Sigmoid colon (tissue), 7 donors: ENCODE results near the gene ACSL6. TPM values are rescaled to one million over a fixed set of nuclear protein-coding genes. Genes with fewer than 3 reads are reported as not detected.

Source experiments
- DNase-seq: peaks from one replicate; pipeline ENCODE4 v3.0.0-alpha.2; 2019
- H3K27ac ChIP-seq, 4 donors: fragments of 200-600 bp; sonication (generic); one replicate each; pipeline ENCODE4 v1.5.1; 2016 to 2019; ENCODE audit warnings: mild to moderate bottlenecking in 1 of 4
- H3K27me3 ChIP-seq, 3 donors: fragments of 200-600 bp; sonication (generic); one replicate each; pipeline ENCODE4 v1.5.1; 2019; ENCODE audit warnings: mild to moderate bottlenecking in 1 of 3
- H3K36me3 ChIP-seq, 4 donors: fragments of 200-600 bp; sonication (generic); one replicate each; pipeline ENCODE4 v1.5.1; 2016 to 2019
- H3K4me1 ChIP-seq, 4 donors: fragments of 200-600 bp; sonication (generic); one replicate each; pipeline ENCODE4 v1.5.1; 2017 to 2019
- H3K4me3 ChIP-seq, 4 donors: fragments of 200-600 bp; sonication (generic); one replicate each; pipeline ENCODE4 v1.5.1; 2017 to 2019; ENCODE audit warnings: mild to moderate bottlenecking in 2 of 4, moderate library complexity in 1 of 4
- H3K9me3 ChIP-seq, 4 donors: fragments of 200-600 bp in 3 of 4; sonication (generic) in 3 of 4; one replicate each; pipeline versions ENCODE4 v1.5.1 to v1.6.1; 2013 to 2019
- EP300 ChIP-seq, 4 donors: sonication (generic); formaldehyde crosslinking; IDR thresholded peaks; one replicate each; pipeline ENCODE4 v1.6.1; 2017; ENCODE audit warnings: antibody characterized with exemption in 4 of 4
- POLR2A ChIP-seq, 2 donors: fragments of 450-650 bp; IDR thresholded peaks; one replicate each; pipeline ENCODE4 v1.6.1; 2016; ENCODE audit warnings: antibody characterized with exemption in 2 of 2, mild to moderate bottlenecking in 2 of 2, moderate library complexity in 2 of 2
- POLR2AphosphoS5 ChIP-seq, 4 donors: sonication (generic); formaldehyde crosslinking; IDR thresholded peaks; one replicate each; pipeline ENCODE4 v1.6.1; 2017; ENCODE audit warnings: antibody characterized with exemption in 4 of 4
- WGBS, 2 donors: extraction: QIAGEN DNeasy Blood & Tissue Kit; methylation state at CpG; one replicate each; pipeline ENCODE4 v1.1.7; 2013; 5-methylcytosine and 5-hydroxymethylcytosine counted together
- intact Hi-C: fragments of 100-400 bp; cut with DNase I; formaldehyde crosslinking; loops from one replicate; pipeline ENCODE4 v1.15.1; 2023
- polyA plus RNA-seq, 3 donors: library from polyadenylated mRNA; stranded (reverse); fragments of 200-250 nt; gene quantifications; one replicate each; pipeline ENCODE4 v1.2.3, GENCODE V29; 2013
- total RNA-seq, 4 donors: library from RNA; depleted of rRNA; stranded (reverse); fragments of >200 nt; gene quantifications; one replicate each; pipeline ENCODE4 v1.1.0, GENCODE V29; 2016
- TF ChIP-seq, protein P1 (sequence below), 4 experiments: fragments of 450-650 bp in 3 of 4; fragments of 200-600 bp in 1 of 4; IDR thresholded peaks; one replicate each; pipeline ENCODE4 v1.5.1; 2016 to 2019; ENCODE audit warnings: antibody characterized with exemption in 4 of 4, mild to moderate bottlenecking in 3 of 4, moderate library complexity in 2 of 4
- donor health status: healthy with polysubstance abuse.
- donor health status: Bipolar disorder and iron deficiency.
- donor health status: healthy.

ACSL6 gene
- total and polyA plus RNA-seq, 7 donors: 0.16 to 5.5 (median 1.8) TPM; not detected in 2

DNA sequence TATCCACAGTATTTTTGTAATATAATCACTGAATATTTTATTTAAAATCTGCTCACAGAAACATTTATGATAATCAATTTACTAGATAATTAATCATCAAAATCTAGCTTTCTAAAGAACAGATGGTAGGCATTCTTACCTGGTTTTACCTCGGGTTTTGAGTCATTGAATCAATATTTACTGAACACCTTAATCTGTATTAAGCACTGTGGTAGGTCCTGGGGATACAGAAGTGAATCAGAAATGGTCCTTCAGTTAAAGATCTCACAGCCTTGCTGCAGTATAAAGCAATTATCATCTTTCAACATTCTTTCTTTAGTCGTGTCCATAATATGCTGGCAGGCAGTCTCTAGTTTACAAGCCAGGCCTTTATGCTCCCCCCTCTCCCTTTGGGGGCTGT, 64.0 kb downstream of the ACSL6 start:
- no peak for DNase-seq
- H3K4me3 ChIP-seq: no peak overlapping the region
- WGBS, 2 donors: 14 to 57% methylated on average over 2 of the region's 2 CpGs
- no peaks in the 10 kb centered on the region for H3K4me1 ChIP-seq
- H3K36me3 ChIP-seq: no peaks in the 10 kb centered on the region
- no peaks in the 10 kb centered on the region for H3K27me3 ChIP-seq
- no peaks in the 10 kb centered on the region for H3K9me3 ChIP-seq
- intact Hi-C loops: no loop called here
- TF ChIP-seq EP300 (IDR thresholded peaks at IDR 0.05) (no peak), POLR2A (IDR thresholded peaks at IDR 0.05) (no peak), POLR2AphosphoS5 (IDR thresholded peaks at IDR 0.05) (no peak)
- TF ChIP-seq, protein P1, sequence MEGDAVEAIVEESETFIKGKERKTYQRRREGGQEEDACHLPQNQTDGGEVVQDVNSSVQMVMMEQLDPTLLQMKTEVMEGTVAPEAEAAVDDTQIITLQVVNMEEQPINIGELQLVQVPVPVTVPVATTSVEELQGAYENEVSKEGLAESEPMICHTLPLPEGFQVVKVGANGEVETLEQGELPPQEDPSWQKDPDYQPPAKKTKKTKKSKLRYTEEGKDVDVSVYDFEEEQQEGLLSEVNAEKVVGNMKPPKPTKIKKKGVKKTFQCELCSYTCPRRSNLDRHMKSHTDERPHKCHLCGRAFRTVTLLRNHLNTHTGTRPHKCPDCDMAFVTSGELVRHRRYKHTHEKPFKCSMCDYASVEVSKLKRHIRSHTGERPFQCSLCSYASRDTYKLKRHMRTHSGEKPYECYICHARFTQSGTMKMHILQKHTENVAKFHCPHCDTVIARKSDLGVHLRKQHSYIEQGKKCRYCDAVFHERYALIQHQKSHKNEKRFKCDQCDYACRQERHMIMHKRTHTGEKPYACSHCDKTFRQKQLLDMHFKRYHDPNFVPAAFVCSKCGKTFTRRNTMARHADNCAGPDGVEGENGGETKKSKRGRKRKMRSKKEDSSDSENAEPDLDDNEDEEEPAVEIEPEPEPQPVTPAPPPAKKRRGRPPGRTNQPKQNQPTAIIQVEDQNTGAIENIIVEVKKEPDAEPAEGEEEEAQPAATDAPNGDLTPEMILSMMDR (IDR thresholded peaks at IDR 0.05): no peak
- H3K27ac ChIP-seq: no peak overlapping the region

- 90 to 93% methylated on average over 24 of the region's 24 CpGs for WGBS, 2 donors
- no peak within 1 kb of the TSS for H3K4me3 ChIP-seq
- H3K27me3 ChIP-seq: no peaks in the 10 kb centered on the region
- H3K4me1 ChIP-seq: no peaks in the 10 kb centered on the region
- H3K36me3 ChIP-seq: no peaks in the 10 kb centered on the region
- H3K9me3 ChIP-seq: no peaks in the 10 kb centered on the region
- intact Hi-C loops: no loop called here
- DNase-seq: no peak
- H3K27ac ChIP-seq: no peak within 1 kb of the TSS
- TF ChIP-seq EP300 (IDR thresholded peaks at IDR 0.05) (no peak), POLR2A (IDR thresholded peaks at IDR 0.05) (no peak), POLR2AphosphoS5 (IDR thresholded peaks at IDR 0.05) (no peak)
- TF ChIP-seq, protein P1 (IDR thresholded peaks at IDR 0.05): no peak
Measured at GRCh38 chr5:131945551-131946168, 65.8 kb downstream of the ACSL6 start, which contains the start of gene MEIKIN. Gene MEIKIN (minus strand): TSS chr5:131945663. CDS start chr5:131945505, 158 bp downstream.

DNA sequence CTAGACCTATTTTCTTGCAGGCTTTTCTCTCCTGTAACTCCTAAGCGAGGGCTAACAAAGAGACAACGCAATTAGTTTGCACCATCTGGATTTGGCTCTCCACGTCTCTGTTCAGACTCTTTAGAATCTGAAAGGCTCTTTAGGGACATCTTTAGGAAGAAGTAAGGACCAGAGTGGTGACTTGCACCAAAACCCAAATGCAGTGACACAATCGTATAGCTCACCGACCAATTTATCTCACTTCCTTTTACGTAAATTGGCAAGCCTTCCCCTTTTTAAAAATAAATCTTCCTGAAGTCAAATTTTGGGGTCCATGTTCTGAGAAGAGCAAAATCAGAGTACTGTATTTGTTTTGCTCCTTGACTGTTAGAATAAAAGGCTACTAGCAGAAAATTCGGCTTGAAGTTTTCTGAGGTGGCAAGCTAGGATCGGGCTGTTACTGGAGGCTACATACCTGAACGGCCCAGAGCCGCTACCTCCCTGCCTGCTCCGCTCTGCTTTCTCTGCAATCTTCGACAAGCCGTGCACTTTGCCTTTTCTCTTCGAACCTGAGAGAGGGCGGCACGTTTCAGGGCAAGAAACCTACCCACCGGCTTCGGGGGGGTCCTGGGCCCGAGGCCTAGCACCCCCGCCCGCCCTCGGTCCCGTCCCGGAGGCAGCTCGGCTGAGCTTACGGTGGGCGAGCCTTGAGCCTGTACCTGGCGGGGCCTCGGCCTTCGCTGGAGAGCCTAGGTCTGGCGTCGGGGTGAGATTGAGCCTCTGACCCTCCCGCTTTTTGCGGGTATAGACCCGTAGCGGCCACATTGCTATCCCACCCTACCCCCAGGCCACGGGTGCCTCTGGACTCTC, 66.5 kb downstream of the ACSL6 start:
- TF ChIP-seq, protein P1 (IDR thresholded peaks at IDR 0.05): no peak
- TF ChIP-seq POLR2AphosphoS5 (IDR thresholded peaks at IDR 0.05) (no peak), POLR2A (IDR thresholded peaks at IDR 0.05) (no peak), EP300 (IDR thresholded peaks at IDR 0.05) (no peak)
- Histone ChIP-seq H3K9me3 (no peaks in the 10 kb centered on the region), H3K4me3 (no peak overlapping the region), H3K4me1 (no peaks in the 10 kb centered on the region), H3K27me3 (no peaks in the 10 kb centered on the region), H3K27ac (no peak overlapping the region), H3K36me3 (no peaks in the 10 kb centered on the region)
- DNase-seq: no peak
- intact Hi-C loops: no loop called here
- WGBS, 2 donors: 88 to 90% methylated on average over 37 of the region's 37 CpGs

DNA sequence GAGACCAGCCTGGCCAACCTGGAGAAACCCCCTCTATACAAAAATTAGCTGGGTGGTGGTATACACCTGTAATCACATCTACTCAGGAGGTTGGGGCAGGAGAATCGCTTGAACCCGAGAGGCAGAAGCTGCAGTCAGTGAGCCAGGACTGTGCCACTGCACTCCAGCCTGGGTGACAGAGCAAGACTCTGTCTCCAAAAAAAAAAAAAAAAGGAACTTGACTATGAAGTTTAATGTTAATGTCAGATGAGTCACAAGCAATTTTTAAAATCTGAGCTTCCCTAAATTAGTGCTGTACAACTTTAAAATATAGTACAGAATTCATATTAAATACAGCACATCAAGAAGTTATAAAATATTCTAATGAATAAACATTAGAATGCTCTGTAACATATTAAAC, 67.5 kb downstream of the ACSL6 start:
- intact Hi-C loops: no loop called here
- DNase-seq: no peak

More for the DNA sequence above, 67.5 kb downstream of the ACSL6 start:
- H3K27ac ChIP-seq: no peak overlapping the region
- H3K9me3 ChIP-seq: no peaks in the 10 kb centered on the region
- 91 to 96% methylated on average over 2 of the region's 2 CpGs for WGBS, 2 donors
- no peak overlapping the region for H3K4me3 ChIP-seq
- no peak for TF ChIP-seq POLR2AphosphoS5 (IDR thresholded peaks at IDR 0.05)
- TF ChIP-seq EP300 (IDR thresholded peaks at IDR 0.05): no peak
- TF ChIP-seq POLR2A (IDR thresholded peaks at IDR 0.05): no peak
- TF ChIP-seq, protein P1 (IDR thresholded peaks at IDR 0.05): no peak
- no peaks in the 10 kb centered on the region for H3K36me3 ChIP-seq
- no peaks in the 10 kb centered on the region for H3K27me3 ChIP-seq
- H3K4me1 ChIP-seq: no peaks in the 10 kb centered on the region
